ENCODE results near the gene PPP1R12C. TPM values are rescaled to one million over a fixed set of nuclear protein-coding genes. Genes with fewer than 3 reads are reported as not detected.

Gene PPP1R12C
- total RNA-seq, 1 donor: 55.0 TPM

DNA sequence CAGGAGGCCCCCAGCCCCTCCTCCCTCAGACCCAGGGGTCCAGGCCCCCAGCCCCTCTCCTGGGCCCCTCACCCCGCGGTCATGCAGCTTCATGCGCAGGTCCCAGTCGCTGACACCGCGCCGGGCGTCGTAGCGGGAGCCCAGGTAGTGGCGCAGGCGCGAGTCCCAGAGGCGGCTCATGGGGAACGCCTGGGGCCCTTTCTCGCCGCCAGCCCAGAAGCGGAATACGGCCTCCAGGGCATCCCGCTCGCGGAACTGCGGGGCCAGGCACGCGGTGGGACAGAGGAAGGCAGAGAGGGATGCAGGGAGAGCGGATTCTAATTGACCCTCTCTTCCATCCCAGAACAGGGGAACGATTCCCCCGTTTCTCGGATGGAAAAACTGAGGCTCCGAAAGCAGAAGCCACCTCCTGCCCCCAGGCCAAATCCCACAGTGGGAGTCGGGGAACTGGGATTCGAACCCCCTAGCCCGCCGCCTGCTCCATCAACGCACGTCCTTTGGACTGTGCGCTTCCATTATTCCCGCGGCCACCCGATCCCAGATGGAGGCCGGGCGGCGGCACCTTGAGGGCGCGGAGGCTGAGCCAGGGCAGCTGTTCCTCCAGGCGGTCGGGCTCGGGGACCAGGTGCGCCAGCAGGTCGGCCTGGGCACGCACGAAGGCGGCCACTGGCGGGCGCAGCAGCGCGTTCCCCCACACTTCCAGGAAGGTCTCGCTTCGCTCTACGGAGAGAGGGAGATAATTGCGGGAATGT is 44.3 kb upstream of the PPP1R12C start:
- no peak overlapping the region for H2AFZ ChIP-seq (ENCODE audit: low read length)
- H3K9me3 ChIP-seq (ENCODE audit: low read depth, low read length): no peaks in the 10 kb centered on the region

DNA sequence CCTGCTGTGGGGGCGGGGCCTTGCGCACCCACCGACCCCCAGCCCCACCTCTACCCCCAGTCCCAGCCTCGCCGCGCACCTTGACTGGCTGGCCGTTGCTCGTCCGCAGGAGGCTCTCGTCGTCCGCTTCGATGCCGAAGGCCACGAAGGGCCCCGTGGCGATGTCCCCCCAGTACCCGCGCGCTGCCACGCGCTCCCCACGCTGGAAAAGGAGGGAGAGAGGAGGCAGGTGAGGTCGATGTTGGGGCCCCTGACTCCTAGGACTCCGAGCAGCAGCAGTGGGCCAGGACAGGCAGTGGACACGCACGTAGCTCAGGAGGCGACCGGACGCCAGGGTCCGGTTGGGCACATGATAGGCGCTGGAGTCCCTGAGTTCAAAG is 43.5 kb upstream of the PPP1R12C start:
- Histone ChIP-seq H3K4me2 (ENCODE audit: insufficient read depth, low read length) (no peak overlapping the region), H4K20me1 (ENCODE audit: insufficient read depth, low read length) (no peaks in the 10 kb centered on the region), H3K36me3 (ENCODE audit: insufficient read depth, low read length) (no peaks in the 10 kb centered on the region), H3K79me2 (ENCODE audit: insufficient read depth, low read length) (no peaks in the 10 kb centered on the region), H3K27me3 (ENCODE audit: insufficient read depth, low read length) (peaks cover 35% of the 10 kb centered on the region), H3K4me3 (ENCODE audit: insufficient read depth, low read length) (no peak overlapping the region), H2AFZ (ENCODE audit: low read length) (no peak overlapping the region), H3K27ac (ENCODE audit: low read depth, low read length) (no peak overlapping the region), H3K9me3 (ENCODE audit: low read depth, low read length) (no peaks in the 10 kb centered on the region), H3K4me1 (ENCODE audit: insufficient read depth, low read length) (no peaks in the 10 kb centered on the region)
- TF ChIP-seq, protein P1, sequence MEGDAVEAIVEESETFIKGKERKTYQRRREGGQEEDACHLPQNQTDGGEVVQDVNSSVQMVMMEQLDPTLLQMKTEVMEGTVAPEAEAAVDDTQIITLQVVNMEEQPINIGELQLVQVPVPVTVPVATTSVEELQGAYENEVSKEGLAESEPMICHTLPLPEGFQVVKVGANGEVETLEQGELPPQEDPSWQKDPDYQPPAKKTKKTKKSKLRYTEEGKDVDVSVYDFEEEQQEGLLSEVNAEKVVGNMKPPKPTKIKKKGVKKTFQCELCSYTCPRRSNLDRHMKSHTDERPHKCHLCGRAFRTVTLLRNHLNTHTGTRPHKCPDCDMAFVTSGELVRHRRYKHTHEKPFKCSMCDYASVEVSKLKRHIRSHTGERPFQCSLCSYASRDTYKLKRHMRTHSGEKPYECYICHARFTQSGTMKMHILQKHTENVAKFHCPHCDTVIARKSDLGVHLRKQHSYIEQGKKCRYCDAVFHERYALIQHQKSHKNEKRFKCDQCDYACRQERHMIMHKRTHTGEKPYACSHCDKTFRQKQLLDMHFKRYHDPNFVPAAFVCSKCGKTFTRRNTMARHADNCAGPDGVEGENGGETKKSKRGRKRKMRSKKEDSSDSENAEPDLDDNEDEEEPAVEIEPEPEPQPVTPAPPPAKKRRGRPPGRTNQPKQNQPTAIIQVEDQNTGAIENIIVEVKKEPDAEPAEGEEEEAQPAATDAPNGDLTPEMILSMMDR (IDR thresholded peaks at IDR 0.05; ENCODE audit: extremely low read depth, low read depth, low read length): no peak
- peak; percentile 58 for DNase-seq (ENCODE audit: insufficient read length, low spot score, missing footprints)

More for the DNA sequence above, 44.3 kb upstream of the PPP1R12C start:
- Histone ChIP-seq H3K79me2 (ENCODE audit: insufficient read depth, low read length) (no peaks in the 10 kb centered on the region), H4K20me1 (ENCODE audit: insufficient read depth, low read length) (no peaks in the 10 kb centered on the region), H3K27ac (ENCODE audit: low read depth, low read length) (no peak overlapping the region), H3K27me3 (ENCODE audit: insufficient read depth, low read length) (peaks cover 27% of the 10 kb centered on the region), H3K4me1 (ENCODE audit: insufficient read depth, low read length) (peaks cover under 1% of the 10 kb centered on the region), H3K36me3 (ENCODE audit: insufficient read depth, low read length) (no peaks in the 10 kb centered on the region), H3K4me2 (ENCODE audit: insufficient read depth, low read length) (no peak overlapping the region), H3K4me3 (ENCODE audit: insufficient read depth, low read length) (no peak overlapping the region)
- peak; percentile 52 for DNase-seq (ENCODE audit: insufficient read length, low spot score, missing footprints)
- TF ChIP-seq, protein P1 (IDR thresholded peaks at IDR 0.05; ENCODE audit: extremely low read depth, low read depth, low read length): no peak

DNA sequence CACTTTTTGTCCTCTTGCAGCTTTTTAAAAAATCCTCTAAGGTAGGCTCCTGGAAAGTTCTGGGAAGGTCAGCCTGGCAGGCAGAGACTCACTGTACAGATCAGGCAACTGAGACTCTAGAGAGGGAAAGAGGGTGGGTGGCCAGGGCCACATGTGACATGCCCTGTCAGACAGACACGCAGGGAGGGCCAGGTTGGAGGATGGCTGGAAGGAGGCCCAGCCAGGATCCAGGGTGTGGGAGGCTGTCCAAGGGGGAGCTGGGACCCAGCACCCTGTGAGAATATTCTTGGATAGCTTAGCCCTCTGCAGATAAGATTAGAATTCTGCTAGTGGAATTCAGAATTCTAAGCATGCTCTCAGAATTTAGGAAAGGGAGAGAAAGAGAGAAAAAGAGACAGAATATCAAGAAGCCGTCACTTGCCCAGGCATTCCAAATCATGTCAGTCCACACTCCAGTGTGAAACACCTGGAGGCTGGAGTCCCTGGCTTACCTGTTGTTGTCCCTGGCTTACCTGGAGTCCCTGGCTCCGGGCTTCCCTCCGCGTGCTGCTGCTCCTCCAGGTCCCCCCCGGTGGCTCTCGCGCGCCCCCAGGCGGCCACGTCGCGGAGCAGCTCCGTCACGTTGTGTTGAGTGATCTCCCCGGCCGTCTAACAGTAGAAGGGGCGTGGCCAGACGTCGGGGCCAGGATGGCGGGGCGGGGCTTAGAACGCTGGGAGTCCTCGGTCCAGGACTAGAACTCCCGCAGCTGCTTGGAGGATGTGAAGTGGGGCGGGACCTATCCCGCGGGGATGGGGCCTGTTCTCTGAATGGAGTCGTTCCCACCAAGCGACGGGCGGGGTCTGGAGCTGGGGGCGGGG is 42.9 kb upstream of the PPP1R12C start:
- TF ChIP-seq, protein P1 (IDR thresholded peaks at IDR 0.05; ENCODE audit: extremely low read depth, low read depth, low read length): peak; percentile 80
- no peaks in the 10 kb centered on the region for H3K79me2 ChIP-seq (ENCODE audit: insufficient read depth, low read length)
- no peak overlapping the region for H3K27ac ChIP-seq (ENCODE audit: low read depth, low read length)
- no peaks in the 10 kb centered on the region for H3K36me3 ChIP-seq (ENCODE audit: insufficient read depth, low read length)
- no peaks in the 10 kb centered on the region for H4K20me1 ChIP-seq (ENCODE audit: insufficient read depth, low read length)
- H3K4me2 ChIP-seq (ENCODE audit: insufficient read depth, low read length): no peak overlapping the region
- DNase-seq (ENCODE audit: insufficient read length, low spot score, missing footprints): peak; percentile 100
- no peak overlapping the region for H3K4me3 ChIP-seq (ENCODE audit: insufficient read depth, low read length)
- H2AFZ ChIP-seq (ENCODE audit: low read length): no peak overlapping the region
- H3K4me1 ChIP-seq (ENCODE audit: insufficient read depth, low read length): no peaks in the 10 kb centered on the region
- H3K27me3 ChIP-seq (ENCODE audit: insufficient read depth, low read length): peaks cover 36% of the 10 kb centered on the region
- no peaks in the 10 kb centered on the region for H3K9me3 ChIP-seq (ENCODE audit: low read depth, low read length)

Data from osteoblast (primary cell).